ENCODE results near the gene CDKN2AIP. TPM values are rescaled to one million over a fixed set of nuclear protein-coding genes. Genes with fewer than 3 reads are reported as not detected.

The CDKN2AIP gene
- total RNA-seq, 1 experiment from 2014 or later: 6.4 TPM

- ChIA-PET POLR2A (interaction anchor here (0.7 kb wide), 1 partner anchor 325 kb away, joined by 3 read pairs; no protein-coding TSS in a partner anchor), RAD21 (ENCODE audit: low non-redundant PET in 1 of 2, low total read pairs in 2 of 2, uncharacterized antibody in 2 of 2, unreplicated experiment in 2 of 2) (no interaction called here), CTCF (no interaction called here)
- no peaks in the 10 kb centered on the region for H3K9me3 ChIP-seq (ENCODE audit: control insufficient read depth in 1 of 2, insufficient read depth in 1 of 2, low read depth in 1 of 2, low read length in 2 of 2)
- H3K27ac ChIP-seq (ENCODE audit: low read depth, low read length): no peak overlapping the region
- H3K79me2 ChIP-seq (ENCODE audit: insufficient read depth, low read length): no peaks in the 10 kb centered on the region
- H2AFZ ChIP-seq (ENCODE audit: low read depth, low read length, poor library complexity, severe bottlenecking): no peak overlapping the region
- H3K4me3 ChIP-seq (replicated peaks in 1 of 2; ENCODE audit: low read depth in 1 of 2, low read length in 2 of 2): no peak overlapping the region
- peaks cover 4 to 31% of the 10 kb centered on the region in 2 experiments for H3K4me1 ChIP-seq (ENCODE audit: control insufficient read depth in 1 of 2, insufficient read depth in 2 of 2, low read length in 2 of 2)
- H4K20me1 ChIP-seq (ENCODE audit: insufficient read depth): no peaks in the 10 kb centered on the region
- no TSS peak for BruUV-seq (replicated peaks)
- no peak overlapping the region for H3K4me2 ChIP-seq (ENCODE audit: low read length)
- H3K27me3 ChIP-seq (ENCODE audit: insufficient read depth, low read length): no peaks in the 10 kb centered on the region
- no peak overlapping the region for H3K9ac ChIP-seq (ENCODE audit: low read length)
- no peak for TF ChIP-seq SRF (IDR thresholded peaks at IDR 0.05; ENCODE audit: low read depth)
- no peak for TF ChIP-seq CTCF (IDR thresholded peaks at IDR 0.05 in 2 of 3, conservative IDR thresholded peaks at IDR 0.05 in 1 of 3; ENCODE audit: borderline replicate concordance in 1 of 3, insufficient read depth in 1 of 3, low read depth in 2 of 3, low read length in 2 of 3)
- TF ChIP-seq, protein P1, sequence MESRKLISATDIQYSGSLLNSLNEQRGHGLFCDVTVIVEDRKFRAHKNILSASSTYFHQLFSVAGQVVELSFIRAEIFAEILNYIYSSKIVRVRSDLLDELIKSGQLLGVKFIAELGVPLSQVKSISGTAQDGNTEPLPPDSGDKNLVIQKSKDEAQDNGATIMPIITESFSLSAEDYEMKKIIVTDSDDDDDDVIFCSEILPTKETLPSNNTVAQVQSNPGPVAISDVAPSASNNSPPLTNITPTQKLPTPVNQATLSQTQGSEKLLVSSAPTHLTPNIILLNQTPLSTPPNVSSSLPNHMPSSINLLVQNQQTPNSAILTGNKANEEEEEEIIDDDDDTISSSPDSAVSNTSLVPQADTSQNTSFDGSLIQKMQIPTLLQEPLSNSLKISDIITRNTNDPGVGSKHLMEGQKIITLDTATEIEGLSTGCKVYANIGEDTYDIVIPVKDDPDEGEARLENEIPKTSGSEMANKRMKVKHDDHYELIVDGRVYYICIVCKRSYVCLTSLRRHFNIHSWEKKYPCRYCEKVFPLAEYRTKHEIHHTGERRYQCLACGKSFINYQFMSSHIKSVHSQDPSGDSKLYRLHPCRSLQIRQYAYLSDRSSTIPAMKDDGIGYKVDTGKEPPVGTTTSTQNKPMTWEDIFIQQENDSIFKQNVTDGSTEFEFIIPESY (IDR thresholded peaks at IDR 0.05; ENCODE audit: extremely low read depth, insufficient replicate concordance, low read length): no peak
- TF ChIP-seq EZH2phosphoT487 (IDR thresholded peaks at IDR 0.05; ENCODE audit: borderline replicate concordance): no peak
- TF ChIP-seq, protein P2, sequence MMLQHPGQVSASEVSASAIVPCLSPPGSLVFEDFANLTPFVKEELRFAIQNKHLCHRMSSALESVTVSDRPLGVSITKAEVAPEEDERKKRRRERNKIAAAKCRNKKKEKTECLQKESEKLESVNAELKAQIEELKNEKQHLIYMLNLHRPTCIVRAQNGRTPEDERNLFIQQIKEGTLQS (IDR thresholded peaks at IDR 0.05): no peak
- no peak for TF ChIP-seq RAD21 (IDR thresholded peaks at IDR 0.05; ENCODE audit: low read depth)
- no peak for TF ChIP-seq SIN3A (IDR thresholded peaks at IDR 0.05; ENCODE audit: low read depth)
- no peak for TF ChIP-seq EZH2 (IDR thresholded peaks at IDR 0.05)
- no peak for TF ChIP-seq JUND (IDR thresholded peaks at IDR 0.05)
- no peak for TF ChIP-seq TCF7L2 (IDR thresholded peaks at IDR 0.05; ENCODE audit: borderline replicate concordance, extremely low read depth, insufficient read depth, insufficient read length)
- TF ChIP-seq, protein P3, sequence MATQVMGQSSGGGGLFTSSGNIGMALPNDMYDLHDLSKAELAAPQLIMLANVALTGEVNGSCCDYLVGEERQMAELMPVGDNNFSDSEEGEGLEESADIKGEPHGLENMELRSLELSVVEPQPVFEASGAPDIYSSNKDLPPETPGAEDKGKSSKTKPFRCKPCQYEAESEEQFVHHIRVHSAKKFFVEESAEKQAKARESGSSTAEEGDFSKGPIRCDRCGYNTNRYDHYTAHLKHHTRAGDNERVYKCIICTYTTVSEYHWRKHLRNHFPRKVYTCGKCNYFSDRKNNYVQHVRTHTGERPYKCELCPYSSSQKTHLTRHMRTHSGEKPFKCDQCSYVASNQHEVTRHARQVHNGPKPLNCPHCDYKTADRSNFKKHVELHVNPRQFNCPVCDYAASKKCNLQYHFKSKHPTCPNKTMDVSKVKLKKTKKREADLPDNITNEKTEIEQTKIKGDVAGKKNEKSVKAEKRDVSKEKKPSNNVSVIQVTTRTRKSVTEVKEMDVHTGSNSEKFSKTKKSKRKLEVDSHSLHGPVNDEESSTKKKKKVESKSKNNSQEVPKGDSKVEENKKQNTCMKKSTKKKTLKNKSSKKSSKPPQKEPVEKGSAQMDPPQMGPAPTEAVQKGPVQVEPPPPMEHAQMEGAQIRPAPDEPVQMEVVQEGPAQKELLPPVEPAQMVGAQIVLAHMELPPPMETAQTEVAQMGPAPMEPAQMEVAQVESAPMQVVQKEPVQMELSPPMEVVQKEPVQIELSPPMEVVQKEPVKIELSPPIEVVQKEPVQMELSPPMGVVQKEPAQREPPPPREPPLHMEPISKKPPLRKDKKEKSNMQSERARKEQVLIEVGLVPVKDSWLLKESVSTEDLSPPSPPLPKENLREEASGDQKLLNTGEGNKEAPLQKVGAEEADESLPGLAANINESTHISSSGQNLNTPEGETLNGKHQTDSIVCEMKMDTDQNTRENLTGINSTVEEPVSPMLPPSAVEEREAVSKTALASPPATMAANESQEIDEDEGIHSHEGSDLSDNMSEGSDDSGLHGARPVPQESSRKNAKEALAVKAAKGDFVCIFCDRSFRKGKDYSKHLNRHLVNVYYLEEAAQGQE (IDR thresholded peaks at IDR 0.05; ENCODE audit: low read depth): no peak
- TF ChIP-seq CBX3 (IDR thresholded peaks at IDR 0.05; ENCODE audit: low read depth): no peak
- no peak for TF ChIP-seq ZFX (IDR thresholded peaks at IDR 0.05)
- no peak for TF ChIP-seq FOSL1 (IDR thresholded peaks at IDR 0.05; ENCODE audit: low read depth)
- TF ChIP-seq, protein P4, sequence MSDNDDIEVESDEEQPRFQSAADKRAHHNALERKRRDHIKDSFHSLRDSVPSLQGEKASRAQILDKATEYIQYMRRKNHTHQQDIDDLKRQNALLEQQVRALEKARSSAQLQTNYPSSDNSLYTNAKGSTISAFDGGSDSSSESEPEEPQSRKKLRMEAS (IDR thresholded peaks at IDR 0.05): no peak
- TF ChIP-seq POLR2AphosphoS5 (IDR thresholded peaks at IDR 0.05; ENCODE audit: low read depth, low read length): no peak
- no peak for TF ChIP-seq YY1 (IDR thresholded peaks at IDR 0.05; ENCODE audit: extremely low read depth, insufficient replicate concordance, low read depth, low read length)
- no peak for TF ChIP-seq CEBPB (IDR thresholded peaks at IDR 0.05; ENCODE audit: low read depth)
- intact Hi-C loops (cut with micrococcal nuclease): no loop called here
- H3K36me3 ChIP-seq (ENCODE audit: control insufficient read depth in 1 of 2, insufficient read depth in 2 of 2, low read length in 2 of 2): no peaks in the 10 kb centered on the region
- no peak for DNase-seq (ENCODE audit: low read depth, low spot score)
- no peaks in the 10 kb centered on the region for H3K9me2 ChIP-seq (ENCODE audit: insufficient read depth)
- no peak for ATAC-seq
These were observed 9.7 kb upstream of the CDKN2AIP start for GRCh38 chr4:183434666-183435190.
